ENCODE results near the gene GRB10. TPM values are rescaled to one million over a fixed set of nuclear protein-coding genes. Genes with fewer than 3 reads are reported as not detected.

GRB10 gene
- total and polyA plus RNA-seq, 4 experiments from 2014 or later, result 0.83 to 7.7 (median 5.0) TPM

- ChIA-PET CTCF (ENCODE audit: partially characterized antibody) (no interaction called here), POLR2A (ENCODE audit: partially characterized antibody) (no interaction called here)
- DNase-seq, result no peak
- Mint-ChIP-seq H3K27ac (no peak overlapping the region), H3K4me3 (no peak overlapping the region), H3K4me1 (peaks cover 0 to 7% (median 2%) of the 10 kb centered on the region in 4 donors), H3K27me3 (peaks cover 0 to 3% of the 10 kb centered on the region in 2 donors), H3K36me3 (no peaks in the 10 kb centered on the region), H3K9me3 (peaks cover 0 to 3% (median 0%) of the 10 kb centered on the region in 8 donors)
- Histone ChIP-seq H3K27ac (ENCODE audit: low read depth, low read length) (no peak overlapping the region), H3K9me3 (ENCODE audit: control insufficient read depth in 1 of 2, low read length in 2 of 2) (no peaks in the 10 kb centered on the region), H3K36me3 (ENCODE audit: insufficient read depth, low read length) (no peaks in the 10 kb centered on the region), H3K27me3 (ENCODE audit: insufficient read depth, low read length) (no peaks in the 10 kb centered on the region), H3K4me1 (ENCODE audit: insufficient read depth, low read length) (no peaks in the 10 kb centered on the region), H3K4me3 (ENCODE audit: low read length in 2 of 2) (no peak overlapping the region)
- intact Hi-C loops (cut with micrococcal nuclease), result no loop called here
Observed at GRCh38 chr7:50718311-50718710, 64.4 kb downstream of the GRB10 start.

DNA sequence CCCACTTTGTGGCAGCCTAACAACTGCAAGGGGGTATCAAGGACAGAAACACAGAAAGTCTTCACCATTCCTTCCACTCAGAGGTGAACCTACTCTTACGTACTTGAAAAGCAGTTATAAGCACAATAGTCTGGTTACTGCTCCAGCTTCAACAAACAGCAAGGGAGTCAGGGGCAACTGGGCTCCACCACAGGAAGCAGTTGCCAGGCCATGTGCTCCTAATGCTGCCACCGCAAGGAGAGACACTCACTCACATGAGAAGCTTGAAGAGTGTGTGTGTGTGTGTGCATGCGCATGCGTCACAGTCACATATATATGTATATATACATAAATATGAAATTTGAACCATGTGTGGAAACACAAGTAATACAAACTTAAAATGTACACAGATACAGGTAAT, 65.5 kb downstream of the GRB10 start:
- Mint-ChIP-seq H3K27ac (no peak overlapping the region), H3K27me3 (peaks cover 0 to 1% of the 10 kb centered on the region in 2 donors), H3K4me3 (no peak overlapping the region), H3K9me3 (peaks cover 0 to 3% (median 0%) of the 10 kb centered on the region in 8 donors), H3K36me3 (no peaks in the 10 kb centered on the region), H3K4me1 (peaks cover 0 to 7% (median 2%) of the 10 kb centered on the region in 4 donors)
- Histone ChIP-seq H3K27ac (ENCODE audit: low read depth, low read length) (no peak overlapping the region), H3K4me3 (ENCODE audit: low read length in 2 of 2) (no peak overlapping the region), H3K4me1 (ENCODE audit: insufficient read depth, low read length) (no peaks in the 10 kb centered on the region), H3K27me3 (ENCODE audit: insufficient read depth, low read length) (no peaks in the 10 kb centered on the region), H3K36me3 (ENCODE audit: insufficient read depth, low read length) (no peaks in the 10 kb centered on the region), H3K9me3 (ENCODE audit: control insufficient read depth in 1 of 2, low read length in 2 of 2) (no peaks in the 10 kb centered on the region)
- POLR2A ChIA-PET (ENCODE audit: partially characterized antibody), result no interaction called here
- no peak for DNase-seq
- CTCF ChIA-PET (ENCODE audit: partially characterized antibody), result no interaction called here
- intact Hi-C loops (cut with micrococcal nuclease), result no loop called here

- Histone ChIP-seq H3K36me3 (ENCODE audit: insufficient read depth, low read length) (no peaks in the 10 kb centered on the region), H3K4me3 (ENCODE audit: low read length in 2 of 2) (no peak overlapping the region), H3K27me3 (ENCODE audit: insufficient read depth, low read length) (no peaks in the 10 kb centered on the region), H3K27ac (ENCODE audit: low read depth, low read length) (no peak overlapping the region), H3K4me1 (ENCODE audit: insufficient read depth, low read length) (no peaks in the 10 kb centered on the region), H3K9me3 (ENCODE audit: control insufficient read depth in 1 of 2, low read length in 2 of 2) (no peaks in the 10 kb centered on the region)
- POLR2A ChIA-PET (ENCODE audit: partially characterized antibody), result no interaction called here
- CTCF ChIA-PET (ENCODE audit: partially characterized antibody), result no interaction called here
- H3K4me3 Mint-ChIP-seq, result no peak overlapping the region
- H3K9me3 Mint-ChIP-seq, result peaks cover 0 to 3% (median 0%) of the 10 kb centered on the region in 8 donors
- no peak for DNase-seq
- intact Hi-C loops (cut with micrococcal nuclease), result no loop called here
- H3K27ac Mint-ChIP-seq, result no peak overlapping the region
- H3K4me1 Mint-ChIP-seq, result peaks cover 0 to 7% (median 2%) of the 10 kb centered on the region in 4 donors
- peaks cover 0 to 1% of the 10 kb centered on the region in 2 donors for H3K27me3 Mint-ChIP-seq
- H3K36me3 Mint-ChIP-seq, result no peaks in the 10 kb centered on the region
Observed at GRCh38 chr7:50714857-50715256, 67.8 kb downstream of the GRB10 start.

GRCh38 chr7:50713123-50713965, 69.4 kb downstream of the GRB10 start:
- H3K27ac ChIP-seq (ENCODE audit: low read depth, low read length), result no peak overlapping the region
- H3K9me3 ChIP-seq (ENCODE audit: control insufficient read depth in 1 of 2, low read length in 2 of 2), result no peaks in the 10 kb centered on the region
- H3K36me3 ChIP-seq (ENCODE audit: insufficient read depth, low read length), result no peaks in the 10 kb centered on the region
- Mint-ChIP-seq H3K27me3 (peaks cover 0 to 1% of the 10 kb centered on the region in 2 donors), H3K36me3 (no peaks in the 10 kb centered on the region), H3K4me1 (peaks cover 0 to 7% (median 2%) of the 10 kb centered on the region in 4 donors), H3K4me3 (no peak overlapping the region), H3K9me3 (peaks cover 0 to 3% (median 0%) of the 10 kb centered on the region in 8 donors), H3K27ac (no peak overlapping the region)
- no peak for DNase-seq
- H3K27me3 ChIP-seq (ENCODE audit: insufficient read depth, low read length), result no peaks in the 10 kb centered on the region
- intact Hi-C loops (cut with micrococcal nuclease), result no loop called here
- no peaks in the 10 kb centered on the region for H3K4me1 ChIP-seq (ENCODE audit: insufficient read depth, low read length)
- no peak overlapping the region for H3K4me3 ChIP-seq (ENCODE audit: low read length in 2 of 2)
- CTCF ChIA-PET (ENCODE audit: partially characterized antibody), result no interaction called here
- POLR2A ChIA-PET (ENCODE audit: partially characterized antibody), result no interaction called here

DNA sequence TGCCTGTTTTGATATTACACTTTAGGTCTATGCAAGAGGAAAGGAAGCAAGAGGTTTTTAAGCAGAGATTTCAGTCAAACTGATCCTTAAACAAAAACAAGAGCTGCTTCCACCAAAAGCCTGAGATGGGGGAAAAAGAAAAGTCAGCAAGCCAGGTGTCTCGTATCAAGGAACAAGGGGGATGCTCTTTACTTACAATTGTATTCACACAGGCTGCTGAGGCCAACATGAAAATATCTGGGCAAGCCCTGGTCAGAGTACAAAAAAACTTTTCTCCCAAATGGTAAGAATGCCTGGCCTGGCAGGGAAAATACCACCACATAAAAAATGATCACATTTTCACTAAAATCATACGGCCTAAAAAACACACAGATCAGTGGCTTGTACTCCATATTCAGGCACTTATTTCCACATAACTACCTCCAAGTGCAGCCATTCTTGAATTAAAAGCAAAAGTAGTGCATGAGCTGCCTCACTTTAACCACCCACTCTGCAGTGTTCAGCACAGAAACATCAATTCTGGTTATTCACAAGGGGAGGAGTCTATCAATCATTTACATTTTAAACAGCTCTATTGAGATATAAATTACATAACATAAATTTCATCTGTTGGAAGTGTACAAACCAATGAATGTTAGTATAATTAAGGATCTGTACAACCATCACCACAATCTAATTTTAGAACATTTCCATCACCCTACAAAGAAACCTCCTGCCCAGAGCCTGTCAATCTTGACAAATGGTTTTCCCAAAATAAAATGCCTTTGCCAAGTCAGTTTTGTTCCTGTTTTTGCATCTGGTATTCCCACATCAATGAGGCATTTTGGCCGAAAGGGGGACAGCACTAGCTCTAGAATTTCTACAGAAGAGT, 70.2 kb downstream of the GRB10 start:
- Mint-ChIP-seq H3K27me3 (peaks cover 0 to 1% of the 10 kb centered on the region in 2 donors), H3K9me3 (peaks cover 0 to 3% (median 0%) of the 10 kb centered on the region in 8 donors), H3K36me3 (no peaks in the 10 kb centered on the region), H3K4me3 (no peak overlapping the region), H3K27ac (no peak overlapping the region), H3K4me1 (peaks cover 0 to 9% (median 2%) of the 10 kb centered on the region in 4 donors)
- intact Hi-C loops (cut with micrococcal nuclease), result no loop called here
- Histone ChIP-seq H3K27ac (ENCODE audit: low read depth, low read length) (no peak overlapping the region), H3K4me1 (ENCODE audit: insufficient read depth, low read length) (no peaks in the 10 kb centered on the region), H3K9me3 (ENCODE audit: control insufficient read depth in 1 of 2, low read length in 2 of 2) (no peaks in the 10 kb centered on the region), H3K4me3 (ENCODE audit: low read length in 2 of 2) (no peak overlapping the region), H3K27me3 (ENCODE audit: insufficient read depth, low read length) (no peaks in the 10 kb centered on the region), H3K36me3 (ENCODE audit: insufficient read depth, low read length) (no peaks in the 10 kb centered on the region)
- ChIA-PET POLR2A (ENCODE audit: partially characterized antibody) (no interaction called here), CTCF (ENCODE audit: partially characterized antibody) (no interaction called here)
- no peak for DNase-seq

GRCh38 chr7:50711271-50712175, 71.2 kb downstream of the GRB10 start:
- Histone ChIP-seq H3K36me3 (ENCODE audit: insufficient read depth, low read length) (no peaks in the 10 kb centered on the region), H3K27ac (ENCODE audit: low read depth, low read length) (no peak overlapping the region), H3K9me3 (ENCODE audit: control insufficient read depth in 1 of 2, low read length in 2 of 2) (no peaks in the 10 kb centered on the region), H3K27me3 (ENCODE audit: insufficient read depth, low read length) (no peaks in the 10 kb centered on the region), H3K4me3 (ENCODE audit: low read length in 2 of 2) (no peak overlapping the region), H3K4me1 (ENCODE audit: insufficient read depth, low read length) (no peaks in the 10 kb centered on the region)
- DNase-seq, result no peak
- peaks cover 0 to 9% (median 2%) of the 10 kb centered on the region in 4 donors for H3K4me1 Mint-ChIP-seq
- ChIA-PET POLR2A (ENCODE audit: partially characterized antibody) (no interaction called here), CTCF (ENCODE audit: partially characterized antibody) (no interaction called here)
- intact Hi-C loops (cut with micrococcal nuclease), result no loop called here
- H3K27ac Mint-ChIP-seq, result no peak overlapping the region
- peaks cover 0 to 1% of the 10 kb centered on the region in 2 donors for H3K27me3 Mint-ChIP-seq
- H3K4me3 Mint-ChIP-seq, result no peak overlapping the region
- peaks cover 0 to 3% (median 0%) of the 10 kb centered on the region in 8 donors for H3K9me3 Mint-ChIP-seq
- no peaks in the 10 kb centered on the region for H3K36me3 Mint-ChIP-seq
